NK-92 (cell line): ENCODE measurements around the gene LEMD1.

Experiments used
- DNase-seq: peaks from one replicate; lab custom pipeline; 2025; ENCODE audit not compliant: unreplicated experiment; lab: John Stamatoyannopoulos, UW

Gene LEMD1, protein sequence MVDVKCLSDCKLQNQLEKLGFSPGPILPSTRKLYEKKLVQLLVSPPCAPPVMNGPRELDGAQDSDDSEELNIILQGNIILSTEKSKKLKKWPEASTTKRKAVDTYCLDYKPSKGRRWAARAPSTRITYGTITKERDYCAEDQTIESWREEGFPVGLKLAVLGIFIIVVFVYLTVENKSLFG

GRCh38 chr1:205421798-205422197 lies at the start of gene LEMD1:
Gene LEMD1 (minus strand): TSS chr1:205422056. CDS start chr1:205420536, 1,520 bp downstream.
- no peak for DNase-seq

DNA sequence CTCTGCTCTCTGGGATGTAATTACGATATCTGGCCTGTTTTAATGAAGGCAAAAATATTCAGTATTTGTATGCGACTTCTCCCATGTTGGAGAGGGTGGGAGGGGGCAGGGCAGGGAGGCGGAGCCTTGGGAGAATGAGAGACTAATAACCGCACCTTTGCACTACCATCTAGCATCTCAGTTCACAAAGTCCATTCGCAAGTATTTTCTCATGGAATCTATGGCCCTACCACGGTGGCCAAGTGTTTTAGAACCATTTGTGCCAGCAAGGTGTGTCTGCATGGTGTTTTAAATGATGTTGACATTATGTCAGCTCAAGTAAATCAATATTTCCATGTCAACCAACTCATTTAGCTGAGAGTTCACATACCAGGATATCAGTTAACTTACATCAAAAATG lies 48.3 kb upstream of the LEMD1 start:
- DNase-seq = no peak

DNA sequence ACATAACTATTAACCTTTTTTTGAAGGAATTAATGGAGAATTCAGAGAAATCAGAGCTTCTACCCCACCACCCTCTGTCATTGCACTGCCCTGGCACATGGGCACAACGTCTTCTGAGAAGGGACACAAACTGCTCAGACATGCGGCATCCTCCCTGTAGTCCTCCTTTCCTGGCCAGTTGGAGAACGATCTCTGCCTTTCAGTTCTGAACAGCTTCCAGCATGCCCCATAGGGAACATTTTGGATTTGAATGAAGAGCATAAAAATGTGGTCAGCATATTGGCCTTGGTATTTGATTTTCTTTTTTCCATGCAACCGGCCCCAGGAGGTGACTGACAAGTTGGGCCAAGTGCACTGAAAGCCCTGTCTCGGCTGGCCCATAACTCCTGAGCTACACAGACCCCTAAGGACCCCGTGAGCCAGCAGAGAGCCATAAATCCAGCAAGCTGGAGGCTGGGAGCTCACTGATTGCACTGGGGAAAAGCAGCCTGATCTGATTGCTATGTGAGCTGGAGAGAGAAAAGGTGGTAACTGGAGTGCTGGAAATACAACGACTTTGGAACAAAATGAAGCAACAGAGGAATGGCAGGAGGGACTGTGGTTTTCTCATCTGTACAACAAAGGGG lies 44.9 kb upstream of the LEMD1 start:
- no peak for DNase-seq

DNA sequence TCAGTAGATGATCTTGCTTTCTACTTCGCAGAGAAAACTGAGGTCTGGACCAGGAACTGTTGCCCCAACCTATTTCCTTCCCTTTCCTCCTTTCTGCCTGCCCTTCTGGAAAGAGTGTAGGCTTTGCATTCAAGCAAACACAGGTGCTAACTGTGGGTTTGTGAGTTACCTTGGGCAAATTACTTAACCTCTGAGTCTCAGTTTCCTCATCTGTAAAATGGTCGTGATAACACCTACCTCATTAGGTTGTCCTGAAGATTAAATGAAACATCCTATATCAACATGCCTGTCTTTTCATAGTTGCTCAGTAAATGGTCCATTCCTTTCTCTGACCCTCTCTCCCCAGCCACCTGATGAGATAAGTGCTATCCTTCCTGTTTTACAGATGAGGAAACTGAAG lies 43.5 kb upstream of the LEMD1 start:
- no peak for DNase-seq

DNA sequence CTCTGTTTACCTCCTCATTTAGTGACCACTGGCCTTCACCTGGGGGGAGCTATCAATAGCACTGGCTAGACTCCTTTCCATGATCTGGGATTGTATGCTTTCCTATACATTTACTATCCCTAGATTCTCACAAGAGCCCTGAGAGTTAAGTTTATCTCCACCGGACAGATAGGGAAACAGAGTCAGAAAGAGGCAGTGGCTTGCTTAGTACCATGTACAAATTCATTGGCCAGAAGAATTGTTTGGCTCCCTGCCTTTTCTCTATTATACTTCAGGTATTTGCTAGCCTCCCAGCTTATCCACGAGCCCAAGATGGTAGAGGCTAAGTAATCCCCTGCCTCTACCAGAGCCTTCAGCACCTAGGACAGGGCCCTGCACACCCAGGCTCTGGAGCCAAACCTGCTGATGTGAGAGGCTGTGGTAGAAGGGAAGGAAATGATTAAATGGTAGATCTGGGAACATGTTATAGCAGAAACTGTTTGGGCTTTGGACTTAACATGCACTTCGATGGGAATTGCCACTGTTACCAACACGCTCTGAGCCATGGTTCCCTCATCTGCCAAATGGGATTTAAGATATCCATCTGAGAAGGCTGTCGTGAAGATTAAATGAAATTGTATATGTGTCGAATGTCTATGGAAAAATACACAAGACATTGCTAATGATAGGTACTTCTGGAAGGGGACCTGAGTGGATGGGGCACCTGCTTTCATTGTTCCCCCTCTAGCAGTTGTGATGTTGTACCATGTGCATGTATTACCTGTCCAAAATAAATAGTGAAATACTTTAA lies 37.1 kb upstream of the LEMD1 start:
- no peak for DNase-seq

DNA sequence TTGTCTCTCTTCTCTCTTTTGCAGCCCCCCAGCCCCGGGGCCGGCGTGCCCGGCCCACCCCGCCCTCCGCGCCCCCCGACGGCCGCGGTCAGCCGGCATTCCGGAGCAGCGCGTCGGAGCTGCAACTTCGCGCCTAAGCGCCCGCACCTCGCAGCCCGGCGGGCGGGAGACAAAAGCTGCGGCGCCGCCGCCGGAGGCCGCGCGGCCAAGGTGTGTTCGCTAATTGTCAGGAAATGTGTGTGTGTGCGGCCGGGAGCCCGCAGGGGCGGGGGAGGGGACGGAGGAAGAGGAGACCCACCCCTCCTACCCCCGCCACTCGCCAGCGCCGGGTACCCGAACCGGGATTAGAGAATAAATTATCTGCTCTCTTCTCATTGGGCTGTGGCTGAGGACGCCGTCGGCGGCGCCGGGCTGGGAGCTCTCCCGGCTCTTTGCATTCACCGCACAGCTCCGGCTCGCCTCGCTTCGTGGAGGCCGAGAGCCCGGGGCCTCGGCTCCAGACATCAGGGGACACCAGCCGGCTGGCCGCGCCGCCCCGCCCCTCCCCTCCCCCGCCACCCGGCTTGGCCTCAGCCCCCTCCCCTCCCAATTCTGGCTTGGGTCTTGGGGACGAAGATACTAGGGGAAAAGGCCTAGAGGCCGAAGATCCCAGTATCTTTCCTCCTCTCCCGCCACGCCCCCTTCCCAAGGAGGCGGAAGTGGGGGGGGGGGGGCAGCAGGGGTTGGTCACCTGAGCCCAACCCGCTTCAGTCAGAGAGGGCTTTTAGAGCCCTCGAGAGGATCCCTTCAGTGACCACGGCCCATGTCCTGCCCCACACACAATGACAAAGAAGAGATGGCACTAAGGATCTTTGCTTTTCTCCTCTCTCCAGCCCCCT lies 35.3 kb upstream of the LEMD1 start:
- no peak for DNase-seq

- DNase-seq = no peak
Observed at GRCh38 chr1:205456383-205456867, 34.6 kb upstream of the LEMD1 start.

- DNase-seq = no peak
Observed at GRCh38 chr1:205455581-205456382, 33.9 kb upstream of the LEMD1 start, which contains the start of gene BLACAT1. Gene BLACAT1 (minus strand): TSS chr1:205456045.

- DNase-seq = no peak
Observed at GRCh38 chr1:205454903-205455335, 33.1 kb upstream of the LEMD1 start.

DNA sequence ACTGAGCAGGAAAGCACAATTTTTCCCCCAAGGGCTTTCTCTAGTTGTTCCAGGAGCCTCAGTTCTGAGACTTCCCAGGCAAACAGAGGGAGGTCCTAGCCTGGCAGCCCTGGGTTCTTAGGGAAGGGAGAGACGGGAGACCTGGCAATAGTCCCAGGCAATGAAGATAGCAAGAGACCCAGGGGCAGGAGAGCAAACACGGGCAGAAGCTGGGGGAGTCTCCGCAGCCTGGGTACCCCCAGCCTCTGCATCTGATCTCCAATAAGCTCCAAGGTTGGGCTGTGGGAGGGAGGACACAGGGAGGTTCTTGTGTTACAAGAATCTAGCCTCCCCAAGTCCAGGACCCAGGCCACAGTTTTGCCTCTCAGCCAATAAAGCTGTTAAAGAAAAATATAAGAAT lies 31.6 kb upstream of the LEMD1 start:
- DNase-seq = no peak

GRCh38 chr1:205452933-205453332 lies 31.1 kb upstream of the LEMD1 start:
- DNase-seq = no peak

- no peak for DNase-seq
Observed at GRCh38 chr1:205452364-205452763, 30.5 kb upstream of the LEMD1 start.

DNA sequence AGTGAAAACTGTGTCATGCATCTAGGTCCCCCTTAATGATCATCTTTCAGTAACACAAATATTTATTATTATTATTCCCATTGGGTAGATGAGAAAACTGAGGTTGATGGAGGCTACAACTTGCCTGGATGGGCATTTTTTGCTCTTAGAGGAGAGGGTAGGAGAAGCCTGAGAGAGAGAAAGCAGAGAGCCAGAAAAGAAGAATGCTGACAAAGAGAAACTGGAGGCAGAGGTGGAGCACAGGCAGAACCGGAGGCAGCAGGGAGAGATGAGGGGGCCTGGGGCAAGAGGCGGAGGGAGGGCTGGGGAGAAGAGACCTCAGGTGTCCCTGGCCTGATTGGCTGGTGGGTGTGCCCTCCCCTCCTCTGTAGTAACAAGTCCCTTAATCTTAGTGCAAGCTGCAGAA lies 29.9 kb upstream of the LEMD1 start:
- DNase-seq = no peak

DNA sequence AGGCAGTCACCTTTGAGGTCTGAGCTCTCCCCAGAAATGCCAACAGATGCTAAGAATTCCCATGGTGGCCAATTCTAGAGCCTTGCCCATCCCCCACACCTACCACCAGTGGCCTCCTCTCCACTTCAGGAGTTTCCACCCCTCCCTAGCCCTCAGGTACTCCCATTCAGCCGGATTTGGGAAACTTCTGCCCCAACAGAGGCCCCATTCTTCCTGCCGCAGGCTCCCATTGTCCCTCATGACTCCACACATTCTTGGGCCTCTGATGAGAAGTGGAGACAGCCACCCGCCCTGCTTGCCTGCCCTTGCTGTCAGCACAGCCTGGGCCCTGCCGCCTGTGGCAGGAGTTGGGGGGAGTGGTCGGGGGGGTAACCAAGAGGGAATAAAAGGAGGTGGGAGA lies 29.3 kb upstream of the LEMD1 start:
- no peak for DNase-seq

- no peak for DNase-seq
Observed at GRCh38 chr1:205450448-205450847, 28.6 kb upstream of the LEMD1 start.

DNA sequence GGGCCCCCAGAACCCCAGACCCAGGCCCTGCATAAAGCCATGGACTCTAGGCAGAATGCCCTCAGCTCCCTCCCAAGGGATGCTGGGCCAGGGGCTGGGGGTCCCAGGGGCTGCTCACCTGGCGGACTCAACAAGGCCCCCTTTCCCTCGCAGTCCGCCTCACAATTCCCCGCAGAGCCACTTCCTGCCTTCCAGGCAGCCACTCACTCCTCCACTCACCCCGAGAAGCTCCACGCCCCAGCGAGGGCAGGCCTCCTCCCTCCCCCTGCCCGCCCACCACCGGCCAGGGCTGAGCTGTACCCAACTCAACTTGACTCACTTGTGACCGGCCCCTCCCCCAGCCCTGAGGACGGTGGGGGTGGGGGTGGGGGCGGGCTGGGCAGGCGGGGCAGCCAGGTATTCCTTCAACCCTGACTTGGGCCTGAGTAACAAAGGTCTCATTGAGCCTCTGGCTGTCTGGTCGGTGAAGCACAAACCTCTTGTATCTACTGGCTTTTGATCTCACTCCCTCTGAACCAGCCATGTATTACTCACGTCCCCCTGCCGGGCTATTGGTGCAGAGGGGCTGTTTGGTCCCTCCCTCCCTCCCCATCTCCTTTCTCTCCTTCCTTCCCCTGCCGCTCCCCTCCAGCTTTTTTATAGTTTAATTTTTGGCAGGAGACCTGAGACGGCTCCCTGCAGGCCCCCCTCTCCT lies 28.0 kb upstream of the LEMD1 start:
- no peak for DNase-seq

GRCh38 chr1:205449254-205449749 lies 27.4 kb upstream of the LEMD1 start:
- no peak for DNase-seq

- no peak for DNase-seq
Observed at GRCh38 chr1:205448540-205449253, 26.8 kb upstream of the LEMD1 start.
